GM21367 (cell line): ENCODE data around the gene CLNK.

ENCODE experiments used
- ATAC-seq: cut with Tn5 transposase; IDR thresholded peaks from one replicate; pipeline ENCODE4 v1.9.1; 2021; ENCODE audit not compliant: unreplicated experiment

Gene CLNK

GRCh38 chr4:10459305-10459704, 225.3 kb downstream of the CLNK start:
- no peak for ATAC-seq

DNA sequence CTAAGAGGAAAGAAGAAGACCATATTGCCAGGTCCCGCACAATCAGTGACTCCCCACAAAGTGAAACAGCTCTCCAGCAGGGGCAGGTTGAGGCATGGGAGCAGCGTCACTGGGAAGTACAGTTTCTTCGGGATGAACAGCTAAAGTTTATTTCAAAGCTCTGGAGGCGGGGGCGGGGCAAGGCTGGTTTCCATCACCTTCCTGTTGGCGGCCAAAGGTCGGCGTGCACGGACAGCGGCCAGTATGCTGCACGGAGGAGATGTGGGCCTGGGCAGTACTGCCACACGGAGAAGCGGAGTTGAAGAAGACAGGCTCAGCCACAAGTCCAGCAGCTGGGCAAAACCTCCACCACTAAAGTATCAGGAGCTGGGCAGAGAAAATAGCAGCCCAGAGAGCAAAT, 226.4 kb downstream of the CLNK start:
- no peak for ATAC-seq

DNA sequence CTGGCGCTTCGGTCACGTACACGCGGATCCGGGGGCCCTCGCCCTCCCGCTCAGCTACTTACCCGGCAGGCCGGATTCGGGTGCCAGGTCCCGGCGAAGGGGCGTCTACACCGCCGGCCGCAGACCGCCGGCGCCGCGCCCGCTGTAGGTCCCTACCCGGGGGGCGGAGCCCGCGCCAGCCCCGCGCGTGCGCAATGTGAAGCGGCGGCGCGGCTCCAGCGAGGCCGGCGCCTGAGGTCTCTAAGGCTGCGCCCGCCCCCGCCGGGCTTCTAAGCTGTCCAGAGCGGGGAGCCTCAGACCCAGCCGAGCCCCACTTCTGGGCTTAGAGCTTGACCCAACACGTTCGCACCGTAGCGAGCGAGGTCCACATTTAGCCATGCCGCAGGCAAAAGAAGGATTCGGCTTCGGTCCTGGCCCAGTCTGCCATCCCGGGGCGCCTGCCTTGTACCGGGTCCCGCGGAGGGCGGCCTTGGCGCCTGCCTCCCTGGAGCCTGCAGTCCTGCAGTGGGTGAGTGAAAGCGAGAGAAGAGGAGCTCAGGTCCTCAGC, 227.2 kb downstream of the CLNK start, which contains the start of gene ZNF518B:
Gene ZNF518B (minus strand): TSS at position 172 of the 547 bp plus-strand sequence. CDS start 11,098 bp downstream, outside the sequence.
- peak; percentile 63 for ATAC-seq

- ATAC-seq = peak; percentile 41
These were observed 227.8 kb downstream of the CLNK start for GRCh38 chr4:10456595-10457254.

DNA sequence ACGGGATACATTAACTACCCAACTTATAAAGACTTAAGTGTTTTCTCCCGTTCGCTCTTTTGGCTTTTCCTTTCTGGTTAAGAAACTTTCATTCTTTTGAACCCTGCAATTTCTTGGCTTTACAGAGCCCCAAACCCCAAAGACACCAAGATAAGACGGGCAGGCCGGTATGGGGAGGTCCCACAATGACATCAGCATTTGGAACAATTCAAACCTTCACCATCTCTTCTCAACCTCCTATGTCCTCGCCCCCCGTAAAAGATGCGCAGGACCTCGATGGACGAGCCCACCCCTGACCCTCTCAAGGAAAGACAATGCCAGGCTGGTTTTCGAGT, 228.3 kb downstream of the CLNK start:
- ATAC-seq = no peak

DNA sequence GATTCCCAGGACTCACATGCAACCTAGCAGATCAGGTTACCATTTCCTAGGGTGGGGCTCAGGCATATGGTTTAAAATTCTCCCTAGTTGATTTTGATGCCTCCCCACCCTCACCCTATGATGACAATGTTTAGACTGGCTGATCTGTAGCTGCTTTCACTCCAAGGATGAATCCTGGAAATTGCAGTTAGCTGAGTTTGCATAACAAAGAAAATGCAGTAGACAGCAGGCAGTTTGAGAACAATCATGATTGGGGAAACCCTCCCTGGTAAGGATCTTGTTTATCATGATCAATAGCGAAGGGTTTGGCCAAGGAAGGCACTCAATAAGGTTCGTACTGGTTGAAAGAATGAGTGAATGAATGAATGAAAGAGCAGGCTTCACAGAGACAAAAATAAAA, 229.4 kb downstream of the CLNK start:
- no peak for ATAC-seq

DNA sequence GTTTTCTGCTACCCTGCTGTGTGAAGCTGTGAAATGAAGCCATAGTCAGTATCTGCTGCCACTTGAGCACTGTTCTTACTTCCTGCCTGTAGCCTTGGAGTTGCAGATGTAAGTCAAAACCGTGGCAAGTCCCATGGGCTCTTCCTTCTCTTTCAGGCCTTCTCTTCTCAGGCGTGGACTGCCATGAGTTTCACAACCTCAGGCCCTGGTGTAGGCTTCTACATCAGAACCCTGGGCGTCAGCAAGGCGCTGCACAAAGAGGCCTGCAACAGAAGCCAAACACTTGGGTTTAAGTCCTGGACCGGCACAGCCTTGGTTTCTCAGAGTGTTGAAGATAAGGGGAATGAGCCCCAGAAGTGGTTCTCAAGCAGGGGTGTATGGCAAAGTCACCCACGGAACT, 229.8 kb downstream of the CLNK start:
- ATAC-seq = no peak

DNA sequence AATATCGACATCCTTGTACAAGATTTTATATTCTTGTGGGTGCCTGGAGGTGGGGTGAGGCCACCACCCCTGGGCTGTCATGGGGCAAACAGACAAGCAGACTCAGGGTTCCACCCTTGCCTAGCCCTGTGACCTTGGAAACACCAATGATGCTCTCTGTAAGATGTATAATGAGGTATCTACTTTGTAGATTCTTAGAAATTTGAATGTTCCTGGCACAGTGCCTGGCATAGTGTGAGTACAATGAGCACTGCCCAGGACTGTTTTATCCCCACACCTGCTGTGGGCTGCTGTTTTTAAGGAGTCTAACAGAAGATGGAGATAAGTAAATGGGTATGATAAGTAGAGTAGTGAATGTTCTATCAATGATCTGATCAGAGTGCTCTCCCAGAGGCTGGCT, 230.4 kb downstream of the CLNK start:
- no peak for ATAC-seq

DNA sequence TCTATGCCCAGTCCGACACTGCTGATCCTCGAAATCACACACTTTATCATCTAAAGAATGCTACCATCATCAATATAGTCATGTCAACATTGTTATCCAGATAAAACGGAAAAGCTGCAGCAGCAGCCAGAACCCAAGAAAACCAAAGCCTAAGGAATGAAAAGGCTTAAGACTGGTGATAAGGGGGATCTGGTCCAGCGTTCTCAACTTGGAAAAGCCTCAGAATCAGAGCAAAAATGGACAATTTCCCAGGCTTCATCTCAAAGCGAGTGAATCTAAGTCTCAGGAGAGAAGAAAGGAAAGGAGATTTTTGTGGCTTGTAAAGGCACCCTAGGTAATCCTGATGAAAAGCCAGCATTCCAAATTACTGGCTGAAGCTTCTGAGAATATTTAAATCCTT, 235.6 kb downstream of the CLNK start:
- no peak for ATAC-seq

GRCh38 chr4:10442976-10443375, 241.6 kb downstream of the CLNK start:
- ATAC-seq = no peak

- no peak for ATAC-seq
These were observed 243.1 kb downstream of the CLNK start for GRCh38 chr4:10441512-10441911.

DNA sequence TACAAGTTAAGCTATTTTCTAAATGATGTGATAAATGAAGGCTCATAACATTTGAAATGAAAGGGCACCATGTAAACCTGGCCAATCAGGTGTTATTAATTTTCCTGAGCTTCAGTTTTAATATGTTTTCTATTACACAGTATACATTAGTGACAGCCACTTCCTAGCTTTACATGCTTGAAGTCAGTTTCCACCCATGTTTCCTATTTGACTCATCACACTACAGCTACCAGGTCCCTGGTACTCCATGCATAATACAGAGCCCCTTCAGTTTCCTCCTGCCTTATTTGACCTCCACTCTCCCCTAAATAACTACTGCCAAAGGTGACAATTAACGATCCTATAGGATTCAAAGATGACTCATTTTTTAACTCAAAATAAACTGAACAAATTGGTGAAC, 245.6 kb downstream of the CLNK start:
- ATAC-seq = no peak

DNA sequence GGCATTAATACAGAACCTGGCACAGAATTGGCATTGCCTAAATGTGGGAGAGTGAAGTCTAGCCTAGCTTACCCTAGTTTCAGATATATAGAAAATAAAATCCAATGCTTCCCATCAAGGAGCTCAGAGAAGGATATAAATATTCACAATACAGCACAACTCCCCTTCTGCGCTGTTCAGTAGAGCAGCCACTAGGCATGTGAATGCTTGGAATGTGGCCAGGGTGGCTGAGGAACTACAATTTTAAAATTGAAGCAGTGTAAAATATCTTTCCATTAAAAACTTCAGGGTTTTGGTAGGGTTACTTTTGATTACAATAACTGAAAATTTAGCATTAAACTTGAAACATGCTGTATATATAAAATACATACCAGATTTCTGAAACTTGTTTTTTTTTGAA, 246.8 kb downstream of the CLNK start:
- ATAC-seq = no peak
